ENCODE measurements around the gene ATP6V0B. TPM values are rescaled to one million over a fixed set of nuclear protein-coding genes. Genes with fewer than 3 reads are reported as not detected.

ATP6V0B gene
- total RNA-seq, 2 donors from 2014 or later: 183 to 270 TPM

DNA sequence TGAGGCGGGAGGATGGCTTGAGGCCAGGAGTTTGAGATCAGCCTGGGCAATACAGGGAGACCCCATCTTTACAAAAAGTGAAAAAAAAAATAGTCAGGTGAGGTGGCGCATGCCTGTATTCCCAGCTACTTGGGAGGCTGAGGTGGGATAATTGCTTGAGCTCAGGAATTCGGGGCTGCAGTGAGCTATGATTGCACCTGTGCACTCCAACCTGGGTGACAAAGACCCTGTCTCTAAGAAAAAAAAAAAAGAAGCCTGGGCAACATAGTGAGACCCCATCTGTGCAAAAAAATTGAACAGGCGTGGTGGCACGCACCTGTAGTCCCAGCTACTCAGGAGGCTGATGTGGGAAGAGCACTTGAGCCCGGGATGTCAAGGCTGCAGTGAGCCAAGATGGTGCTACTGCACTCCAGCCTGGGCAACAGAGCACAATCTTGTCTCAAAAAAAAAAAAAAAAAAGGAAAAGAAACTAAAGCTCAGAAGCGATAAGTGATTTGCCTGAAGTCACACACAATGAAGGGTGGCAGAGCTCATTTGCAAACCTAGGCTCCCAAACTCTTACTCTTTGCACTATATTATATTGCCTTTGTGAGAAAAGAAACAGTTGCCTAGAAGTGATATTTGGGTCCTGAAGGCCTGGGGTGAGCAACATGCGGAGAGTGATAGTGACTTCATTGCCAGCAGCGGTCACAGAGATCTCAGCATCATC lies 18.6 kb downstream of the ATP6V0B start:
- H3K9ac ChIP-seq (ENCODE audit: low read depth in 2 of 2, low read length in 2 of 2): no peak overlapping the region
- no peaks in the 10 kb centered on the region for H3K36me3 ChIP-seq
- no peak for DNase-seq
- no peak overlapping the region for H3K4me3 ChIP-seq
- no peaks in the 10 kb centered on the region for H3K4me1 ChIP-seq
- H3K27me3 ChIP-seq: no peaks in the 10 kb centered on the region
- H3K27ac ChIP-seq: no peak overlapping the region
- intact Hi-C loops (cut with DNase I): no loop called here
- no peaks in the 10 kb centered on the region for H3K9me3 ChIP-seq
- TF ChIP-seq, protein P1, sequence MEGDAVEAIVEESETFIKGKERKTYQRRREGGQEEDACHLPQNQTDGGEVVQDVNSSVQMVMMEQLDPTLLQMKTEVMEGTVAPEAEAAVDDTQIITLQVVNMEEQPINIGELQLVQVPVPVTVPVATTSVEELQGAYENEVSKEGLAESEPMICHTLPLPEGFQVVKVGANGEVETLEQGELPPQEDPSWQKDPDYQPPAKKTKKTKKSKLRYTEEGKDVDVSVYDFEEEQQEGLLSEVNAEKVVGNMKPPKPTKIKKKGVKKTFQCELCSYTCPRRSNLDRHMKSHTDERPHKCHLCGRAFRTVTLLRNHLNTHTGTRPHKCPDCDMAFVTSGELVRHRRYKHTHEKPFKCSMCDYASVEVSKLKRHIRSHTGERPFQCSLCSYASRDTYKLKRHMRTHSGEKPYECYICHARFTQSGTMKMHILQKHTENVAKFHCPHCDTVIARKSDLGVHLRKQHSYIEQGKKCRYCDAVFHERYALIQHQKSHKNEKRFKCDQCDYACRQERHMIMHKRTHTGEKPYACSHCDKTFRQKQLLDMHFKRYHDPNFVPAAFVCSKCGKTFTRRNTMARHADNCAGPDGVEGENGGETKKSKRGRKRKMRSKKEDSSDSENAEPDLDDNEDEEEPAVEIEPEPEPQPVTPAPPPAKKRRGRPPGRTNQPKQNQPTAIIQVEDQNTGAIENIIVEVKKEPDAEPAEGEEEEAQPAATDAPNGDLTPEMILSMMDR (IDR thresholded peaks at IDR 0.05): no peak

DNA sequence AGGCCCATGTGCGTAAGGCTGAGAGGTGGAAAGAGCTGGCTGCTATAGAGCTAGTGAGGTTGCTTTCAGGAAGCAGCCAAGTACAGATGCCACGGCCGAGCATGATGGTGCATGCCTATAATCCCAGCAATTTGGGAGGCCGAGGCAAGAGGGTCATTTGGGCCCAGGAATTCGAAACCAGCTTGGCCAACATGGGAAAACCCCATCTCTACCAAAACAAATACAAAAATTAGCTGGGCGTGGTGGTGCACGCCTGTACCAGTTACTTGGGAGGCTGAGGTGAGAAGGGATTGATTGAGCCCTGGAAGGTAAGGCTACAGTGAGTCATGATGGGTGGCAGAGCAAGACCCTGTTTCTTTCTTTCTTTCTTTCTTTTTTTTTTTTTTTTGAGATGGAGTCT lies 19.3 kb downstream of the ATP6V0B start:
- intact Hi-C loops (cut with DNase I): no loop called here
- Histone ChIP-seq H3K27me3 (no peaks in the 10 kb centered on the region), H3K36me3 (no peaks in the 10 kb centered on the region), H3K4me3 (no peak overlapping the region), H3K27ac (no peak overlapping the region), H3K9me3 (no peaks in the 10 kb centered on the region), H3K4me1 (no peaks in the 10 kb centered on the region), H3K9ac (ENCODE audit: low read depth in 2 of 2, low read length in 2 of 2) (no peak overlapping the region)
- TF ChIP-seq, protein P1 (IDR thresholded peaks at IDR 0.05): no peak
- no peak for DNase-seq

- Histone ChIP-seq H3K9ac (ENCODE audit: low read depth in 2 of 2, low read length in 2 of 2) (no peak overlapping the region), H3K27me3 (no peaks in the 10 kb centered on the region), H3K9me3 (no peaks in the 10 kb centered on the region), H3K27ac (no peak overlapping the region), H3K4me1 (no peaks in the 10 kb centered on the region), H3K36me3 (no peaks in the 10 kb centered on the region), H3K4me3 (no peak overlapping the region)
- TF ChIP-seq, protein P1 (IDR thresholded peaks at IDR 0.05): peak; percentile 32
- intact Hi-C loops (cut with DNase I): no loop called here
- peak; percentile 43 for DNase-seq
These were observed 20.3 kb downstream of the ATP6V0B start for GRCh38 chr1:43994794-43995790.

DNA sequence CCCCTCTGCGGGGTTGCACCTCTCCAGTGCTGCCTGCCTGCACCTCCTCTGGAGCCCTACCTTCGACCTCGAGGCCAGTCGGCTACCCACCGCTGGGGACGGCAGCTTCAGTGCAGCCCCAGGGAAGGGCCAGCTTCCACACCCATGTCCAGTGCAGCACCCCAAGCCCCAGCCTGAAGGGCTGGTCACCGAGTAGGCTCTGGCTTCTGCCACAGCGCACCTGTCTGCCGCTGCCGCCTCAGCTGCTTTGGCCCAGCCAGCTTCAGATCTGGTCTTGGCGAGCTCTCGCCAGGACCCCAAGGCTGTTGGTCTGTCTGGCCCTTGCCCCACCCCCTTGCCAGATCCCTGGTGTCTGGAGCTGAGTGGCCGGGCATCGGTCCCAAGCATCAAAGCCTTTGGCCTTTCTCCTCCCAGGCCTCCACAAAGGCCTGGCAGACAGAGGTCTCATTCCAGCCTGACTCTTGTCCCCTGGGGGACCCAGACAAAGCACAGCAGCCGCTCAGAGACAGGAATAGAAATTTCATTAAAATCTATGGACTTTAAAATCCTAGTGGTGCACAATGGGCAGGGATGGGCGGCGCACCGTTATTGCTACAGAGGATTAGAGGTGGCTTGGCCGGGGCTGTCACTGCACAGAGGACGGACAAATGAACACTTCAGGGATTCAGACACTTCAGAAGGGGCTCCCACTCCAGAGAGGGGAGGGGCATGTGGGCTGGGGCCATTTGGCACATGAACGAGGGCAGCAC lies 21.4 kb downstream of the ATP6V0B start:
- no peak for DNase-seq
- TF ChIP-seq, protein P1 (IDR thresholded peaks at IDR 0.05): no peak
- no peaks in the 10 kb centered on the region for H3K4me1 ChIP-seq
- H3K27me3 ChIP-seq: no peaks in the 10 kb centered on the region
- H3K36me3 ChIP-seq: no peaks in the 10 kb centered on the region
- no peak overlapping the region for H3K27ac ChIP-seq
- no peaks in the 10 kb centered on the region for H3K9me3 ChIP-seq
- H3K4me3 ChIP-seq: no peak overlapping the region
- intact Hi-C loops (cut with DNase I): no loop called here
- H3K9ac ChIP-seq (ENCODE audit: low read depth in 2 of 2, low read length in 2 of 2): no peak overlapping the region

GRCh38 chr1:43996733-43997115 lies 22.0 kb downstream of the ATP6V0B start:
- no peak overlapping the region for H3K27ac ChIP-seq
- DNase-seq: no peak
- TF ChIP-seq, protein P1 (IDR thresholded peaks at IDR 0.05): no peak

More at GRCh38 chr1:43996733-43997115, 22.0 kb downstream of the ATP6V0B start:
- intact Hi-C loops (cut with DNase I): no loop called here
- no peak overlapping the region for H3K4me3 ChIP-seq
- H3K9ac ChIP-seq (ENCODE audit: low read depth in 2 of 2, low read length in 2 of 2): no peak overlapping the region
- H3K9me3 ChIP-seq: no peaks in the 10 kb centered on the region
- no peaks in the 10 kb centered on the region for H3K27me3 ChIP-seq
- no peaks in the 10 kb centered on the region for H3K4me1 ChIP-seq
- H3K36me3 ChIP-seq: no peaks in the 10 kb centered on the region
